GM12878 (cell line): ENCODE results near the gene BCORL1. TPM values are rescaled to one million over a fixed set of nuclear protein-coding genes. Genes with fewer than 3 reads are reported as not detected.

ENCODE experiments used
- BACH1 ChIP-seq: fragments of 450-650 bp; IDR thresholded peaks from 2 replicates; pipeline ENCODE4 v1.6.1; 2017; ENCODE audit warnings: mild to moderate bottlenecking, borderline replicate concordance
- ETV6 ChIP-seq, 2 experiments: fragments of 450-650 bp in 1 of 2; IDR thresholded peaks in 1 of 2; conservative IDR thresholded peaks in 1 of 2; 2 replicates each; pipeline ENCODE4 v1.6.1; 2014; ENCODE audit warnings: antibody characterized with exemption in 1 of 2, borderline replicate concordance in 1 of 2, low read depth in 1 of 2, mild to moderate bottlenecking in 1 of 2, moderate library complexity in 1 of 2
- GABPA ChIP-seq: IDR thresholded peaks from 2 replicates; pipeline ENCODE4 v1.6.1; 2014; ENCODE audit warnings: antibody characterized with exemption, low read depth, mild to moderate bottlenecking, inconsistent platforms
- PBX3 ChIP-seq: IDR thresholded peaks from 2 replicates; pipeline ENCODE4 v1.6.1; 2011; ENCODE audit warnings: mild to moderate bottlenecking, low read depth, low read length, moderate library complexity; ENCODE audit not compliant: insufficient replicate concordance
- POLR2AphosphoS2 ChIP-seq: IDR thresholded peaks from 2 replicates; pipeline ENCODE4 v1.6.1; 2011; ENCODE audit warnings: low read depth, mild to moderate bottlenecking, low read length, improper control_type of control experiment, moderate library complexity
- POLR2AphosphoS5 ChIP-seq: IDR thresholded peaks from 2 replicates; pipeline ENCODE4 v1.6.1; 2011; ENCODE audit warnings: mild to moderate bottlenecking, low read length, inconsistent platforms
- RELB ChIP-seq: fragments of 450-650 bp; IDR thresholded peaks from 2 replicates; pipeline ENCODE4 v1.6.1; 2017; ENCODE audit warnings: low read depth, mild to moderate bottlenecking, moderate library complexity
- ZBTB4 ChIP-seq: fragments of 450-650 bp; formaldehyde crosslinking; IDR thresholded peaks from 2 replicates; pipeline ENCODE4 v1.4.0; 2022; ENCODE audit warnings: mild to moderate bottlenecking, moderate library complexity
- ZSCAN29 ChIP-seq: fragments of 450-650 bp; IDR thresholded peaks from 2 replicates; pipeline ENCODE4 v1.6.1; 2017; ENCODE audit warnings: mild to moderate bottlenecking, moderate library complexity
- polyA plus RNA-seq, 11 experiments: library from polyadenylated mRNA; depleted of rRNA in 4 of 11; unstranded in 6 of 11; stranded (reverse) in 5 of 11; fragments of >200 nt; fragmentation: Nextera tagmentation in 4 of 11; fragmentation: Illumina TruSeq in 1 of 11; extraction: Ambion mirVana in 4 of 11; extraction: Trizol in 1 of 11; gene quantifications; 1 replicate in 1 of 11; 2 replicates in 10 of 11; pipeline versions ENCODE4 v1.2.1 to v1.2.3, GENCODE V29; 2011 to 2016; ENCODE audit warnings: inconsistent platforms in 2 of 11, missing spikeins in 2 of 11, low read depth in 1 of 11
- total RNA-seq, 4 experiments: library from RNA; depleted of rRNA in 3 of 4; stranded (reverse); fragments of >200 nt in 3 of 4; fragmentation: Illumina TruSeq in 1 of 4; extraction: Trizol in 1 of 4; gene quantifications; 2 replicates each; pipeline versions ENCODE4 v1.2.1 to v1.2.3, GENCODE V29; 2013 to 2021

The BCORL1 gene
- total and polyA plus RNA-seq, 10 of the 15 experiments (the other 5 are each of a cell fraction or from before 2014, with no cell fraction given), result 0.16 to 7.2 (median 0.94) TPM

GRCh38 chrX:130032552-130032951 lies 50.1 kb downstream of the BCORL1 start (continued):
- TF ChIP-seq RELB, result no peak
- TF ChIP-seq ZBTB4 (CRISPR knock-in tag), result no peak
- no peak for TF ChIP-seq BACH1
- TF ChIP-seq POLR2AphosphoS5, result no peak
- TF ChIP-seq GABPA, result no peak
- TF ChIP-seq ZSCAN29, result no peak
- TF ChIP-seq PBX3, result no peak
- no peak for TF ChIP-seq ETV6 (conservative IDR thresholded peaks at IDR 0.05 in 1 of 2, IDR thresholded peaks at IDR 0.05 in 1 of 2; ENCODE audit: borderline replicate concordance in 1 of 2, low read depth in 1 of 2)
- no peak for TF ChIP-seq POLR2AphosphoS2
